ENCODE results near the gene BIRC2. TPM values are rescaled to one million over a fixed set of nuclear protein-coding genes. Genes with fewer than 3 reads are reported as not detected.

BIRC2 gene
- total RNA-seq, 4 donors from 2014 or later: 40.1 to 106 (median 53.5) TPM

GRCh38 chr11:102422817-102423712 lies 76.1 kb downstream of the BIRC2 start:
- no peak for DNase-seq
- Histone ChIP-seq H3K9me3 (no peaks in the 10 kb centered on the region), H3K27me3 (no peaks in the 10 kb centered on the region), H3K4me3 (no peak overlapping the region), H3K36me3 (no peaks in the 10 kb centered on the region), H3K27ac (no peak overlapping the region), H3K4me1 (no peaks in the 10 kb centered on the region)
- intact Hi-C loops (cut with DNase I; ENCODE audit: low total_unique reads): no loop called here
- TF ChIP-seq CTCF (IDR thresholded peaks at IDR 0.05) (no peak), POLR2A (IDR thresholded peaks at IDR 0.05) (no peak)

GRCh38 chr11:102423936-102424335 lies 76.9 kb downstream of the BIRC2 start:
- intact Hi-C loops (cut with DNase I; ENCODE audit: low total_unique reads): no loop called here
- Histone ChIP-seq H3K36me3 (no peaks in the 10 kb centered on the region), H3K27ac (no peak overlapping the region), H3K4me3 (no peak overlapping the region), H3K9me3 (no peaks in the 10 kb centered on the region), H3K4me1 (no peaks in the 10 kb centered on the region), H3K27me3 (no peaks in the 10 kb centered on the region)
- TF ChIP-seq POLR2A (IDR thresholded peaks at IDR 0.05) (no peak), CTCF (IDR thresholded peaks at IDR 0.05) (no peak)
- DNase-seq: no peak

- Histone ChIP-seq H3K4me1 (peaks cover 0 to 4% of the 10 kb centered on the region in 2 donors), H3K27me3 (no peaks in the 10 kb centered on the region), H3K9me3 (no peaks in the 10 kb centered on the region), H3K27ac (no peak overlapping the region), H3K36me3 (no peaks in the 10 kb centered on the region), H3K4me3 (no peak overlapping the region)
- intact Hi-C loops (cut with DNase I; ENCODE audit: low total_unique reads): no loop called here
- no peak for TF ChIP-seq CTCF (IDR thresholded peaks at IDR 0.05)
- no peak for TF ChIP-seq POLR2A (IDR thresholded peaks at IDR 0.05)
- no peak for DNase-seq
Measured at GRCh38 chr11:102426000-102426399, 79.0 kb downstream of the BIRC2 start.

- no peak overlapping the region for H3K4me3 ChIP-seq
- H3K9me3 ChIP-seq: no peaks in the 10 kb centered on the region
- DNase-seq: no peak
- H3K27me3 ChIP-seq: no peaks in the 10 kb centered on the region
- intact Hi-C loops (cut with DNase I; ENCODE audit: low total_unique reads): no loop called here
- no peaks in the 10 kb centered on the region for H3K36me3 ChIP-seq
- no peak overlapping the region for H3K27ac ChIP-seq
- no peak for TF ChIP-seq POLR2A (IDR thresholded peaks at IDR 0.05)
- no peak for TF ChIP-seq CTCF (IDR thresholded peaks at IDR 0.05)
- H3K4me1 ChIP-seq: peaks cover 0 to 4% of the 10 kb centered on the region in 2 donors
Measured at GRCh38 chr11:102426570-102426969, 79.6 kb downstream of the BIRC2 start.

GRCh38 chr11:102427068-102427467 lies 80.1 kb downstream of the BIRC2 start:
- no peak overlapping the region for H3K4me3 ChIP-seq
- no peak for DNase-seq
- H3K9me3 ChIP-seq: no peaks in the 10 kb centered on the region
- intact Hi-C loops (cut with DNase I; ENCODE audit: low total_unique reads): no loop called here
- peaks cover 0 to 4% of the 10 kb centered on the region in 2 donors for H3K4me1 ChIP-seq
- H3K27ac ChIP-seq: no peak overlapping the region
- no peak for TF ChIP-seq POLR2A (IDR thresholded peaks at IDR 0.05)
- no peak for TF ChIP-seq CTCF (IDR thresholded peaks at IDR 0.05)
- H3K36me3 ChIP-seq: no peaks in the 10 kb centered on the region
- no peaks in the 10 kb centered on the region for H3K27me3 ChIP-seq
